ENCODE measurements around the gene CBS.
"Not testable (repeated sequence)": the region's sequence is repeated elsewhere in the genome, so short reads cannot be mapped to it uniquely, and the experiment has no call there.

Gene CBS
- long read RNA-seq, donor 1, transcript CBS-204 (17 exons, 2,605 nt): major isoform, 9 of 22 reads
- long read RNA-seq, donor 1, partial matches to known transcripts: 10 of 22 reads
- long read RNA-seq, donor 1, other reads (novel, unspliced or antisense): 0 of 22 reads
- long read RNA-seq, donor 2, partial matches to known transcripts: 0 of 2 reads
- long read RNA-seq, donor 2, other reads (novel, unspliced or antisense): 0 of 2 reads
- long read RNA-seq, donor 3, transcript CBS-204 (17 exons, 2,605 nt): major isoform, 7 of 8 reads
- long read RNA-seq, donor 3, partial matches to known transcripts: 0 of 8 reads
- long read RNA-seq, donor 3, other reads (novel, unspliced or antisense): 0 of 8 reads
- long read RNA-seq, donor 4, partial matches to known transcripts: 0 of 7 reads
- long read RNA-seq, donor 4, other reads (novel, unspliced or antisense): 0 of 7 reads
- long read RNA-seq, donor 5, partial matches to known transcripts: 0 of 6 reads
- long read RNA-seq, donor 5, other reads (novel, unspliced or antisense): 0 of 6 reads
- long read RNA-seq, donor 6, transcript CBS-204 (17 exons, 2,605 nt): major isoform, 7 of 7 reads
- long read RNA-seq, donor 6, partial matches to known transcripts: 0 of 7 reads
- long read RNA-seq, donor 6, other reads (novel, unspliced or antisense): 0 of 7 reads
- long read RNA-seq, donor 7, transcript CBS-204 (17 exons, 2,605 nt): major isoform, 15 of 22 reads
- long read RNA-seq, donor 7, partial matches to known transcripts: 5 of 22 reads
- long read RNA-seq, donor 7, other reads (novel, unspliced or antisense): 0 of 22 reads
- long read RNA-seq, donor 8, partial matches to known transcripts: 0 of 6 reads
- long read RNA-seq, donor 8, other reads (novel, unspliced or antisense): 0 of 6 reads

GRCh38 chr21:43075170-43076022 is at the start of gene CBS:
Gene CBS, minus strand, starts transcription at chr21:43075835. Its CDS starts 3,642 bp downstream, at chr21:43072193.
- DNase-seq: not testable (repeated sequence)

- DNase-seq: not testable (repeated sequence)
Measured at GRCh38 chr21:43115956-43116355, 40.3 kb upstream of the CBS start.

- not testable (repeated sequence) for DNase-seq
Measured at GRCh38 chr21:43114483-43114882, 38.8 kb upstream of the CBS start.

GRCh38 chr21:43109006-43109405 is 33.4 kb upstream of the CBS start:
- not testable (repeated sequence) for DNase-seq

DNA sequence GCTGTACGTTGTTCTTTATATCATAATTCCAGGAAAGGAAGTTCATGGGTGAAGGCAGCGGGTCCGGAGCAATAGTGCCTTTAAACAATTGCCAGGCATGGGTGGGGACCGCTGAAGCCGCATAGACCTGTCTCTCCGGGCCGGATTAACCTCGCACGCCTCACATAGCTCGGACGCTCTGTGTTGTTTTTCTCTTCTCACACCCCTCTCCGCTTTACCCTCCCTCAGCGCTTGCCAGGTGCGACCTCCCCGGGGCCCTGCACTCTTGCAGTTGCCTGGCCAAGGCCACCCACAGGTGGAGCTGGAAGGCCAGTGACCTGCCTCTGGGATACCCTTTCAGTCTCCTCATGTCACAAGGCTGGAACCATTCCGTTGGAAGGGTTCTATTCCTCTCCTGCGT is 32.5 kb upstream of the CBS start:
- DNase-seq: not testable (repeated sequence)

DNA sequence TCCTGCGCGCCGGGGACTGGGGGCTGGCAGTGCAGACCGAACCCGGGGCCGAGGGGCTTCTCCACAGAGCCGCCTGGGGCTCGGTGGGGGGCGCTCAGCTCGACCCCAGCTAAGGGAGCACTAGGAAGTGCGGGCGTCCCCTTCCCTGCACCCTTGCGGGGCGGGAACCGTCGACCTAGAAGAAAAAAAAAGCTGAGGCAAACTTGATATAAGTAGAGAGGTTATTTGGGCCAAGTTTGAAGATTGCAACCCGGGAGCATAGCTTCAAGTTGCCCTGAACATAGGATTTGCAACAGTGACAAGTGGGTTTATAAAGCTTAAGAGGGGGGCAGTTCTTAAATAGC is 32.1 kb upstream of the CBS start:
- not testable (repeated sequence) for DNase-seq

DNA sequence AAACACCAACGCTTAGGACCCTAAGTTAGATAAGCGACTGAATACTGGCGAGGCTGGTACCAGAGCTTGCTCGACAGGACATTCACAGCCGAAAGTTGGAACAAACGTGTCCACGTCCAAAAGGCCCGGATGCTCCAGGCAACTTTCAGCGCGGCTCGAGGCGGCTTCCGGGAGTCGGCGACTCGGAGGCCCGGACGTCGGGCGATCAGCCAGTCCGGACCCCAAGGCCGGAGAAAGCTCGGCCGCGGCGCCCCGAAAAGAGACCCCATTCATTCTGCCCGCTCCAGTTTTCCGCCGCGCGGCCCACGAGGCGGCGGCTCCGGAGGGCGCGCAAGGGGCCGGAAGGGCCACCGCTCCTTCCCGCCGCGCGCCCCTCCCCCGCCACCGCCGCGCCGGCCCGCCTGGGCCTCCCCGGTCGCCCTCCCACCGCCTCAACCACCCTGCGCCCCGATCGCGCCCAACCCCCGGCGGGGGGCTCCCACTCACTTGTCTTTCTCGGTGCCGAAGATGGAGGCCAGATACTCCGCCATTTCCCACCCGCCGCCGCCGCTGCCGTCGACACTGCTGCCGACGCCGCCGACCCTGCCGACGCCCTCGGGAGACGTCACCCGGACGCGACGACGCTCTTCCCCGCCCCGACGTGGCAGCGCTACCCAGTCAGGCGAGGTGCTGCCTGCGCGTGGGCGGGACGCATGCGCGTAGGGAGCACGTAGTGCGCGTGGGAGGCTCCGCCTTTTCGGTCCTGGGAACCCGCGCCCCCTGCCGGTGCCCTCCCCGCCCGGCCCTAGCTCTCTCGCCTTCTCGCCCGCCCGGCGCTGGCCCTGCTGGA is 31.5 kb upstream of the CBS start, which contains the start of gene U2AF1:
TSS of gene U2AF1 (minus strand) at position 606 of the 829 bp plus-strand sequence. CDS start at position 530, 76 bp downstream.
- not testable (repeated sequence) for DNase-seq

- not testable (repeated sequence) for DNase-seq
Measured at GRCh38 chr21:43104642-43105041, 29.0 kb upstream of the CBS start.

- not testable (repeated sequence) for DNase-seq
Measured at GRCh38 chr21:43102281-43102680, 26.6 kb upstream of the CBS start.

GRCh38 chr21:43101676-43102075 is 26.0 kb upstream of the CBS start:
- DNase-seq: not testable (repeated sequence)

DNA sequence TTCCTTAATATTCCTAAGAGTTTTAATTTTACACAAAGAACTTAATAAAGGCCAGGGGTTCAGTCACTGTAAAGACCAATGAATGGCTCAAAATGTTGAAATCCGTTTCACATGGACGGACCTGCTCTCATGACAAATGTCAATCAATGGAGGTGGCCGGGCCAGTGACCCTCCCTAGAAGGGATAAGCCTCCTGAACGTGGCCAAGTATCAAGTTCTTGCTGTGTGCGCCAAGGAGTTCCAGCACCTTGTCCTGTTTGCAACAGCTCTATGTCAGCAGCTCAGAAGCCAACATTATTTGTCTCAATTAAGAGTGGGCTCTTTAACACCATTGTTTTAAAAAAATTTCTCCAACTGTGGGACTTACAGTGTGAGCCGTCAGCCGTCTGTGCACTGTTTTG is 25.4 kb upstream of the CBS start:
- DNase-seq: not testable (repeated sequence)

- not testable (repeated sequence) for DNase-seq
Measured at GRCh38 chr21:43091979-43092614, 16.5 kb upstream of the CBS start.

- DNase-seq: not testable (repeated sequence)
Measured at GRCh38 chr21:43090947-43091346, 15.3 kb upstream of the CBS start.

DNA sequence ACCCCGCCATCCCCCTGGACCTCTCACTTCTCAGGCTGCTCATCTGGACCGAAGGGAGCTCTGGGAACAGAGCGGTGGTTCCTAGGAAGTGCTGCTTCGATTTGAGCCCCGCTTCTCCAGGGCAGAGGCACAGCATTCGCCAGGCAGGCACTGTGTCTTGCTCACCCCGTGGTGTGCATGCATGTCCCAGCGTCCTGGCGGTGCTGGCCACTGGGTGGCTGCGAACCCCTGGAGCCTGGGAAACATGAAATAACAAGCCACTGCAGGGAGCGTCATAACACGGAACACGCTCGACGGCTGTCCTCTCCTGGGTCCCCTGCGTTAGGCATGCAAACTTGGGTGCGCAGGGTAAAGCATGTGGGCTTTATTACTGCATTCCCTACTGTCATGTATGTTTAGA is 13.8 kb upstream of the CBS start:
- DNase-seq: not testable (repeated sequence)

DNA sequence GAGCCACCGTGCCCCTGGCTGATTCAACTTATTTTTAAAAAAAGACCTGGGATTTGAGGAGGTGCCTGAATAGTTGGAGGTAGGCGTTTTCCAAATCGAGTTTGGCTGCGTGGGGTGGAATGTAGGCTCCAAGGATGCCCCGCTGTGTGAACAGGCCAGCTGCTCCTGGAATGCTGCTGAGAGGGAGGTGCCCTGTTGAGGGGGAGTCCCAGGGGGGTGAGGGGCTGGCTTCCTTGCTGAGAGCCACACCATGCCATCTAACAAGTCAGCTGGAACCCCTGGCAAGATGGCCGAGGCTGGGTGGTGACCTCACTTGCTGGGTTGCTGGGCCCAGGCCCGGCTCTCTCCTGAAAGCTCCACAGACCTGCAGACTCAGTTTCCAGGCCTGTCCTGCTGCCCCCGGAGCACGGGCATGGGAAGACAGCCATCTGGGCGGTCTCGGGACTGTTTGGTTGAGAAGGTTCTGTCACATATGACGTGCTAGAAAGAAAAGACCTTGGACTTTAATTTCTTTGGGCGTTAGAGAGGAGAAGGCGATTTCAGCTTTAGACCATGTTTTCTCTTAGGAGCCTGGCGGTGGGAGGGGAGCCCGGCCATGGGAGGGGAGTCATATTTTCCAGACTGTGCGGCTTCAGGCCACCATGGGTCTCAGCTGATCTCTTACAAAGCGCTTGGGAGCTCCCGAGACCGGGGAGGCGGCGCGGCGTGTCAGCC is 7.1 kb upstream of the CBS start:
- DNase-seq: not testable (repeated sequence)

GRCh38 chr21:43076643-43077042 is 1.0 kb upstream of the CBS start:
- not testable (repeated sequence) for DNase-seq

DNA sequence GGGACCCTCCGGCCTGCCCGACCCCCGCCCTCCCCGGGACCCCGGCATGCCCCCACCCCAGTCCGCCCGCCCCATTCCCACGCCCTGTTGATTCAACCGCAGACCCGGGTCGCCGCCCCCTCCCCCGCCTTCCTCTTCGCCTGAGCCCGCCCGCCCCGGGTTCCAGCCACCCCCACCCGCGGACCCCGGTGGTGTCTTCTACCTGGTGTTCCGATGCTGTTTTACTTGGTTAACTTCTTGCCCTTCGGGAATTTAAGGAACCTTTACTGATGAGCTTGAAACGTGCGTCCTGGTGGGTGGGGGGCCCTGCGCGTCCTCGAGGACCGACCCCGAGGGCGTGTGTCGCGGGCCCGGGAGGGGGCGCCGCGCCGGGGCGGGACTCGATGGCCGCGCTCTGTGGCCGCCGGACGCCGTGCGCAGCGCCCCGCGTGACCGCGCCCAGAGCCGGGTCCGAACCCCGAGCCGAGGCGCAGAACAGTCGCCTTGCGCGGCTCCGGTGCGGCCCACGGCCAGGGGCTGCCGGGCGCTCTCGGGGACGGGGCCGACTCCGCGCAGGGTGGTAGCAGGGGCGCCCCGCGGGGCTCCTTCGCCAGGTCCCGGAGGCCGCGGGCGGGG is 495 bp upstream of the CBS start:
- not testable (repeated sequence) for DNase-seq

GRCh38 chr21:43074401-43075169 is 1.1 kb downstream of the CBS start:
- not testable (repeated sequence) for DNase-seq

DNA sequence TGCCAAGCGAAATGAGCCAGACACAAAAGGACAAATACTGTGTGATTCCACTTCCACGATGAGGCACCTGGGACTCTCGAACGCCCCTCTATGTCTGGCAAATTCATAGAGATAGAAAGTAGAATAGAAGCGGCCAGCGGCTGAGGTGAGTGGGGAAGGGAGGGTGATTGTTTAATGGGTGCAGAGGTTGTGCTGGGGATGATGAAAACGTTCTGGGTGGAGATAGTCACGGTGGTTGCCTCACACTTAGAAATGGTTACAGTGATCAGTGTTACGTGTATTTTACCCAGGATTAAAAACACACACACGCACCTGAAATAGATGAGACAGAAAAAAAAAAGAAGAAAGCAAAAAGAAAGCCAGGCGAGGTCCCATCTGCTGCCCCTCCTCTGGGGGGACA is 2.9 kb downstream of the CBS start:
- DNase-seq: not testable (repeated sequence)

Measured in right kidney (tissue), 9 donors.